ENCODE data around the gene WSCD1.

The WSCD1 gene

DNA sequence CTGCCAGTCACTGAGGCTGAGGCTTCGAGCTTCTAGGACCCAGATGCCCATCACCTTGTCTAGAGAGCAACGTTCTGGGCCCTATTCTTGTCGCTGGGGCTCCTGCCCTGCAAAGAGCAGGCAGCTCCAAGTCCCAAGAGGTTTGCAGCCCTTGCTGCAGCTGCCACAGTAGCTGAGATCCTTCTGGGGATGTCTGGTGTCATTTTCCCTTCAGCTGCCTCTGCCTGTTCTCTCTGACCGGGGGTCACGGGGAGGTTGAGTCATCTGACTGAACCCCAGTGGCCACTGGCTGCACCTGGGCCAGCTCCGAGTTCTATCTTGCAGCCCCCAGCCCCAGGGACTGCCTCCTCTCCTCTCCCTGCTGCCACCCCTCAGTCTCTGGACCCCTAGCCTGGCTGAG lies 4.9 kb downstream of the WSCD1 start:
- Histone ChIP-seq H3K4me3 (ENCODE audit: low read length) (no peak overlapping the region), H3K36me3 (ENCODE audit: insufficient read depth, low read length) (0 out of 2 replicates have a peak, but pooled peaks cover 3% of the 10 kb centered on the region), H3K4me1 (ENCODE audit: insufficient read depth, low read length) (peaks cover 5% of the 10 kb centered on the region; the same call in 1 of the 2 replicates)

GRCh38 chr17:6075845-6076244 lies 5.7 kb downstream of the WSCD1 start:
- H3K9ac ChIP-seq (ENCODE audit: low read depth, low read length) = no peak overlapping the region
- no peak overlapping the region for H3K27ac ChIP-seq (ENCODE audit: low read depth, low read length)
- WGBS = 87% methylated on average over 8 of the region's 8 CpGs
- H3K4me3 ChIP-seq (ENCODE audit: low read length) = no peak overlapping the region
- peaks cover 15% of the 10 kb centered on the region for H3K27me3 ChIP-seq (ENCODE audit: insufficient read depth, low read length)
- no peaks in the 10 kb centered on the region for H3K9me3 ChIP-seq (ENCODE audit: insufficient read depth, low read depth, low read length)
- H3K36me3 ChIP-seq (ENCODE audit: insufficient read depth, low read length) = peaks cover 6% of the 10 kb centered on the region; the same call in 1 of the 2 replicates
- peaks cover 5% of the 10 kb centered on the region; the same call in 1 of the 2 replicates for H3K4me1 ChIP-seq (ENCODE audit: insufficient read depth, low read length)

More for the DNA sequence above, 4.9 kb downstream of the WSCD1 start:
- WGBS = 83% methylated on average over 6 of the region's 6 CpGs
- H3K9me3 ChIP-seq (ENCODE audit: insufficient read depth, low read depth, low read length) = no peaks in the 10 kb centered on the region
- H3K9ac ChIP-seq (ENCODE audit: low read depth, low read length) = no peak overlapping the region
- H3K27ac ChIP-seq (ENCODE audit: low read depth, low read length) = no peak overlapping the region
- H3K27me3 ChIP-seq (ENCODE audit: insufficient read depth, low read length) = peaks cover 15% of the 10 kb centered on the region

DNA sequence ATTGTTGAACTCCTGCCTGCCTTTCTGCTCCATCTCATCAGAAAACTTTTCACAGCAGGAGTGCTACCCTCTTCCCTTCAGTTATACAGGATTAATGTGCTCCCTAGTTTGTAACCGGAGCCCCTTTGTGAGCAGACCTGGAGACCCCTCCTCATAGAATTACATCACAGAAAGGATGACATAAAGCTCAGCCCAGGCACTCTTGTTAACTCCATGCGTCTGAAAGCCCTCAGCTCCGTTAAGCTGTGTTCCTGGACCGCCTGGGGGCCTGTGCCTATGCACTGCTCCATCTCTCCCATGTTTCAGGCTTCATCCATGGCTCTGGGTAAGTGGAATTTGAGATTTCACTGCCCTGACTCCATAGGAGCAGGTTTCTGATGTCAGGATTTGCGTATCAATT lies 7.6 kb downstream of the WSCD1 start:
- Histone ChIP-seq H3K9ac (ENCODE audit: low read depth, low read length) (no peak overlapping the region), H3K4me1 (ENCODE audit: insufficient read depth, low read length) (peaks cover 5% of the 10 kb centered on the region; the same call in 1 of the 2 replicates), H3K36me3 (ENCODE audit: insufficient read depth, low read length) (peaks cover 14% of the 10 kb centered on the region; the same call in 1 of the 2 replicates), H3K27me3 (ENCODE audit: insufficient read depth, low read length) (no peaks in the 10 kb centered on the region), H3K27ac (ENCODE audit: low read depth, low read length) (no peak overlapping the region; the same call in 1 of the 2 replicates), H3K4me3 (ENCODE audit: low read length) (no peak overlapping the region), H3K9me3 (ENCODE audit: insufficient read depth, low read depth, low read length) (no peaks in the 10 kb centered on the region)
- WGBS = 83% methylated on average over 5 of the region's 5 CpGs

DNA sequence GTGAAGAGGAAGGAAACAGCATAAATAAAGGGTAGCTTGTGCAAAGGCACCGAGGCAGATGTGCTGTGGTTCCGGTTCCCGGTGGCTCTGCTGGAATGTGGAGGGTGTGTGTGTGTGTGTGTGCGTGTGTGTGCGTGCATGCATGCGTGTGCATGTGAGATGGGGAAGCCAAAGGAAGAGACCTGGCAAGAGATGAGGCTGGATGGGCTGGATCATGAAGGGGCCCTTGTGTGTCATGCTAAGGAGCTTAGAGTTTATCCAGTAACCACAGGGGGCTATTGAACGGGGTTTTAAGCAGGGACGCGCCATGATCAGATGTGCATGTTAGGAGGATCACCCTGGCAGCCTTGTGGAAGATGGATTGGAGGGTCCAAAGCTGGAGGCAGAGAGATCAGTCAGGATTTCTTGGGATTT lies 8.3 kb downstream of the WSCD1 start:
- H3K36me3 ChIP-seq (ENCODE audit: insufficient read depth, low read length) = peaks cover 14% of the 10 kb centered on the region; the same call in 1 of the 2 replicates
- H3K9me3 ChIP-seq (ENCODE audit: insufficient read depth, low read depth, low read length) = no peaks in the 10 kb centered on the region
- H3K9ac ChIP-seq (ENCODE audit: low read depth, low read length) = no peak overlapping the region
- no peaks in the 10 kb centered on the region for H3K27me3 ChIP-seq (ENCODE audit: insufficient read depth, low read length)
- H3K4me3 ChIP-seq (ENCODE audit: low read length) = no peak overlapping the region
- no peak overlapping the region for H3K27ac ChIP-seq (ENCODE audit: low read depth, low read length)
- WGBS = 92% methylated on average over 9 of the region's 9 CpGs
- peaks cover 5% of the 10 kb centered on the region; the same call in 1 of the 2 replicates for H3K4me1 ChIP-seq (ENCODE audit: insufficient read depth, low read length)

- peaks cover 11% of the 10 kb centered on the region; the same call in 1 of the 2 replicates for H3K36me3 ChIP-seq (ENCODE audit: insufficient read depth, low read length)
- H3K27ac ChIP-seq (ENCODE audit: low read depth, low read length) = 0 out of 2 replicates have a peak overlapping the region, but pooled peaks have one; percentile 18
- peaks cover 11% of the 10 kb centered on the region; the same call in 1 of the 2 replicates for H3K4me1 ChIP-seq (ENCODE audit: insufficient read depth, low read length)
- no peak overlapping the region for H3K4me3 ChIP-seq (ENCODE audit: low read length)
- 85% methylated on average over 13 of the region's 13 CpGs for WGBS
- H3K9me3 ChIP-seq (ENCODE audit: insufficient read depth, low read depth, low read length) = no peaks in the 10 kb centered on the region
- no peak overlapping the region for H3K9ac ChIP-seq (ENCODE audit: low read depth, low read length)
- no peaks in the 10 kb centered on the region for H3K27me3 ChIP-seq (ENCODE audit: insufficient read depth, low read length)
These were observed 9.1 kb downstream of the WSCD1 start for GRCh38 chr17:6079155-6079888.

- no peak overlapping the region for H3K9ac ChIP-seq (ENCODE audit: low read depth, low read length)
- 96% methylated on average over 2 of the region's 2 CpGs for WGBS
- H3K4me3 ChIP-seq (ENCODE audit: low read length) = no peak overlapping the region
- H3K36me3 ChIP-seq (ENCODE audit: insufficient read depth, low read length) = peaks cover 11% of the 10 kb centered on the region; the same call in 1 of the 2 replicates
- peaks cover 16% of the 10 kb centered on the region for H3K4me1 ChIP-seq (ENCODE audit: insufficient read depth, low read length)
- no peak overlapping the region for H3K27ac ChIP-seq (ENCODE audit: low read depth, low read length)
- H3K9me3 ChIP-seq (ENCODE audit: insufficient read depth, low read depth, low read length) = no peaks in the 10 kb centered on the region
- no peaks in the 10 kb centered on the region for H3K27me3 ChIP-seq (ENCODE audit: insufficient read depth, low read length)
These were observed 9.8 kb downstream of the WSCD1 start for GRCh38 chr17:6079960-6080359.

GRCh38 chr17:6080711-6081430 lies 10.7 kb downstream of the WSCD1 start:
- Histone ChIP-seq H3K27me3 (ENCODE audit: insufficient read depth, low read length) (no peaks in the 10 kb centered on the region), H3K36me3 (ENCODE audit: insufficient read depth, low read length) (peaks cover 11% of the 10 kb centered on the region; the same call in 1 of the 2 replicates), H3K9me3 (ENCODE audit: insufficient read depth, low read depth, low read length) (no peaks in the 10 kb centered on the region), H3K9ac (ENCODE audit: low read depth, low read length) (no peak overlapping the region), H3K27ac (ENCODE audit: low read depth, low read length) (no peak overlapping the region), H3K4me3 (ENCODE audit: low read length) (no peak overlapping the region), H3K4me1 (ENCODE audit: insufficient read depth, low read length) (peaks cover 16% of the 10 kb centered on the region)
- WGBS = 95% methylated on average over 35 of the region's 35 CpGs

DNA sequence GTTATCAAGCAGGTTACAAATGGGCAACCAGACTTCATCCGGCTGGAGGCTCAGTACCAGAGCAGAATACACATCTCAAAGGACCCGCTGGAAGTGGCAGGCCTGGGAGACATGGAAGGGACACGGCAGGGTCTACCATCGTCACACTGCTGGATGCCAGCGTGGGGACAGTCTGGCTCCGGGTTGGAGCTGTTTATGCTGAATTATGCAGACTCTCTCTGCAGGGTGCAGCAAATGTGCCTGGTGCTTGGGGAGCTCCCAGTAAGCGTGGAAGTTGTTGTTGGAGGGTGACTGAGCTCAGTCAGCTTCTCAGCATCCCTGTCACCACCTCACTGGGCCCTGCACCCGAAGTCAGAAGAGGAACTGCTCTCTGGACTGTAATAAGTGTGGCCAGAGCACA lies 12.2 kb downstream of the WSCD1 start:
- Histone ChIP-seq H3K27ac (ENCODE audit: low read depth, low read length) (no peak overlapping the region), H3K9me3 (ENCODE audit: insufficient read depth, low read depth, low read length) (no peaks in the 10 kb centered on the region), H3K27me3 (ENCODE audit: insufficient read depth, low read length) (no peaks in the 10 kb centered on the region), H3K4me3 (ENCODE audit: low read length) (no peak overlapping the region), H3K4me1 (ENCODE audit: insufficient read depth, low read length) (peaks cover 16% of the 10 kb centered on the region), H3K36me3 (ENCODE audit: insufficient read depth, low read length) (peaks cover 11% of the 10 kb centered on the region; the same call in 1 of the 2 replicates), H3K9ac (ENCODE audit: low read depth, low read length) (no peak overlapping the region)
- 76% methylated on average over 8 of the region's 8 CpGs for WGBS

- no peaks in the 10 kb centered on the region for H3K27me3 ChIP-seq (ENCODE audit: insufficient read depth, low read length)
- no peak overlapping the region for H3K27ac ChIP-seq (ENCODE audit: low read depth, low read length)
- no peak overlapping the region for H3K9ac ChIP-seq (ENCODE audit: low read depth, low read length)
- no peaks in the 10 kb centered on the region for H3K9me3 ChIP-seq (ENCODE audit: insufficient read depth, low read depth, low read length)
- no peak overlapping the region for H3K4me3 ChIP-seq (ENCODE audit: low read length)
- H3K36me3 ChIP-seq (ENCODE audit: insufficient read depth, low read length) = peaks cover 14% of the 10 kb centered on the region; the same call in 1 of the 2 replicates
- WGBS = 61% methylated on average over 23 of the region's 25 CpGs
- H3K4me1 ChIP-seq (ENCODE audit: insufficient read depth, low read length) = peaks cover 10% of the 10 kb centered on the region
These were observed 14.4 kb downstream of the WSCD1 start for GRCh38 chr17:6084311-6085161.

GRCh38 chr17:6085812-6086211 lies 15.6 kb downstream of the WSCD1 start:
- WGBS = 93% methylated on average over 9 of the region's 9 CpGs
- H3K27ac ChIP-seq (ENCODE audit: low read depth, low read length) = no peak overlapping the region
- no peak overlapping the region for H3K4me3 ChIP-seq (ENCODE audit: low read length)
- no peaks in the 10 kb centered on the region for H3K27me3 ChIP-seq (ENCODE audit: insufficient read depth, low read length)
- H3K9me3 ChIP-seq (ENCODE audit: insufficient read depth, low read depth, low read length) = no peaks in the 10 kb centered on the region
- peaks cover 15% of the 10 kb centered on the region; the same call in 1 of the 2 replicates for H3K36me3 ChIP-seq (ENCODE audit: insufficient read depth, low read length)
- H3K9ac ChIP-seq (ENCODE audit: low read depth, low read length) = no peak overlapping the region
- peaks cover 10% of the 10 kb centered on the region for H3K4me1 ChIP-seq (ENCODE audit: insufficient read depth, low read length)

All from HUES64 (cell line).